GM15510 (cell line): ENCODE results near the gene NUP155.

Experiments
- POLR2A ChIP-seq: IDR thresholded peaks from 3 replicates; pipeline ENCODE4 v1.6.1; 2011; ENCODE audit warnings: borderline replicate concordance; ENCODE audit not compliant: insufficient read length; ENCODE audit errors: extremely low read depth

NUP155 gene

GRCh38 chr5:37370864-37371726 lies at the start of gene NUP155:
NUP155 (minus strand) TSS chr5:37371106; CDS start chr5:37370977, 129 bp downstream.
- peak; percentile 76 for TF ChIP-seq POLR2A

GRCh38 chr5:37417347-37417746 lies 46.4 kb upstream of the NUP155 start:
- no peak for TF ChIP-seq POLR2A

GRCh38 chr5:37412515-37412914 lies 41.6 kb upstream of the NUP155 start:
- no peak for TF ChIP-seq POLR2A

GRCh38 chr5:37400501-37400900 lies 29.6 kb upstream of the NUP155 start:
- no peak for TF ChIP-seq POLR2A

- TF ChIP-seq POLR2A, result no peak
These were observed 25.4 kb upstream of the NUP155 start for GRCh38 chr5:37396352-37396751.

GRCh38 chr5:37391591-37391990 lies 20.7 kb upstream of the NUP155 start:
- TF ChIP-seq POLR2A, result no peak

- peak; percentile 65 for TF ChIP-seq POLR2A
These were observed 8.3 kb upstream of the NUP155 start, which contains the start of gene WDR70 for GRCh38 chr5:37379100-37379628. WDR70 (plus strand) TSS chr5:37379318; CDS start chr5:37379368, 50 bp downstream.

- no peak for TF ChIP-seq POLR2A
These were observed 4.2 kb upstream of the NUP155 start for GRCh38 chr5:37375091-37375490.

- no peak for TF ChIP-seq POLR2A
These were observed 399 bp downstream of the NUP155 start for GRCh38 chr5:37370550-37370863.

GRCh38 chr5:37355161-37355560 lies 15.7 kb downstream of the NUP155 start:
- no peak for TF ChIP-seq POLR2A

GRCh38 chr5:37326536-37326935 lies 44.4 kb downstream of the NUP155 start:
- no peak for TF ChIP-seq POLR2A

GRCh38 chr5:37323607-37324006 lies 47.3 kb downstream of the NUP155 start:
- TF ChIP-seq POLR2A, result no peak

- no peak for TF ChIP-seq POLR2A
These were observed 51.7 kb downstream of the NUP155 start for GRCh38 chr5:37319037-37319782.

GRCh38 chr5:37316027-37316426 lies 54.9 kb downstream of the NUP155 start:
- TF ChIP-seq POLR2A, result no peak

GRCh38 chr5:37310360-37310759 lies 60.5 kb downstream of the NUP155 start:
- no peak for TF ChIP-seq POLR2A
